Fibroblast of the aortic adventitia (primary cell): Measurements from ENCODE around the gene EXOC4. TPM values are rescaled to one million over a fixed set of nuclear protein-coding genes. Genes with fewer than 3 reads are reported as not detected.
A peak's percentile ranks its signal among the peaks of the same experiment; 100 is the strongest.

ENCODE experiments used
- DNase-seq: peaks from one replicate; pipeline ENCODE4 v3.0.0-alpha.2; 2010; ENCODE audit warnings: low read depth
- H3K4me3 ChIP-seq: 2 replicates; pipeline ENCODE4 v1.5.1; 2011; ENCODE audit warnings: low read depth, mild to moderate bottlenecking, control low read depth, low read length, moderate library complexity
- CTCF ChIP-seq: IDR thresholded peaks from 2 replicates; pipeline ENCODE4 v1.5.1; 2011; ENCODE audit warnings: mild to moderate bottlenecking, low read length, control low read depth, inconsistent platforms; ENCODE audit not compliant: insufficient read depth
- total RNA-seq: library from RNA; depleted of rRNA; stranded (reverse); fragments of >200 nt; gene quantifications from 2 replicates; pipeline ENCODE4 v1.2.3, GENCODE V29; 2012; ENCODE audit warnings: low replicate concordance

EXOC4 gene
- total RNA-seq, 1 donor = 105 TPM

DNA sequence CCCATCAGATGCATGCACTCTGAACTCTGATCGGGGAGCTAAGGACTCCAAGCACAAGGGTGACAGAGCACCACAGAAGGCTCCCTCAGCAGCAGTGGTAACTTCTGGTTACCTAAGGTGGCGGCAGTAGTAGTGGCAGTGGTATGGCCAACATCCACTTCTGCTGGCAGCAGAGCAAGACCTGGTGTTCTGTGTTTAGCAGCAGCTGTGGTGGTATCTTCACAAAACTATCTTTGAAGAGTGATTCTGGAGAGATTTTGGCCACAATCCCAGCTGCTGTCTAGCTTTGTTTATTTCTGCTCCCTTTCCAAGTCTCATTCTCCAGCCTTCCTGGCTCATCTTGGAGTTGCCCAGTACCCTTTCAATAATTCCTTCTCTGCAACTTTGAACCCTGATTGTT lies 771.9 kb downstream of the EXOC4 start:
- TF ChIP-seq CTCF = no peak
- H3K4me3 ChIP-seq = no peak overlapping the region
- peak; percentile 43 for DNase-seq

GRCh38 chr7:134028853-134029252 lies 776.0 kb downstream of the EXOC4 start:
- TF ChIP-seq CTCF = no peak
- H3K4me3 ChIP-seq = no peak overlapping the region
- no peak for DNase-seq

- no peak for TF ChIP-seq CTCF
- no peak overlapping the region for H3K4me3 ChIP-seq
- DNase-seq = peak; percentile 11
These were observed 776.9 kb downstream of the EXOC4 start for GRCh38 chr7:134029743-134030142.

GRCh38 chr7:134030460-134030865 lies 777.6 kb downstream of the EXOC4 start:
- no peak for DNase-seq
- TF ChIP-seq CTCF = no peak
- no peak overlapping the region for H3K4me3 ChIP-seq

GRCh38 chr7:134031835-134032617 lies 779.1 kb downstream of the EXOC4 start:
- DNase-seq = no peak
- H3K4me3 ChIP-seq = no peak overlapping the region
- TF ChIP-seq CTCF = peak; percentile 5

GRCh38 chr7:134034652-134035051 lies 781.8 kb downstream of the EXOC4 start:
- TF ChIP-seq CTCF = no peak
- DNase-seq = no peak
- H3K4me3 ChIP-seq = no peak overlapping the region

DNA sequence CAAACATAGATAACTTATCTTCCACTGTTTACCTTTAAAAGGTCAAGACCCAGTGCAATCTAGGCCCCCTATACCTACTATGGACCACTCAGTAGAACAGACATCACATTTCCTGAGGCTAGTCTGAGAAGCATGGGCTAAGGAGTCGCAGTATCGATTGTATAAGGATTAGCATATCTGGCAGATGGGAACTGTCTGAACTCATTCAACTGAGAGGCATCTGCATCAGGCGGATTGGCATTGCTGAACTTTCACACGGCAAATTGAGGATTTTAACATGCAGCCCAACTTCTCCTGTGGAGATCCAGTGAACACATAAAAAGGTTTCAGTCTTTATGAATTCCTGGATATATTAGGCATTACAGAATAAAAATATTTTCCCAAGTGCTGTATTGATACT lies 785.1 kb downstream of the EXOC4 start:
- no peak overlapping the region for H3K4me3 ChIP-seq
- no peak for DNase-seq
- no peak for TF ChIP-seq CTCF
